Measurements from ENCODE around the gene VWA5B1.

VWA5B1 gene

GRCh38 chr1:20403423-20404145 is 112.9 kb downstream of the VWA5B1 start:
- TF ChIP-seq, protein P1, sequence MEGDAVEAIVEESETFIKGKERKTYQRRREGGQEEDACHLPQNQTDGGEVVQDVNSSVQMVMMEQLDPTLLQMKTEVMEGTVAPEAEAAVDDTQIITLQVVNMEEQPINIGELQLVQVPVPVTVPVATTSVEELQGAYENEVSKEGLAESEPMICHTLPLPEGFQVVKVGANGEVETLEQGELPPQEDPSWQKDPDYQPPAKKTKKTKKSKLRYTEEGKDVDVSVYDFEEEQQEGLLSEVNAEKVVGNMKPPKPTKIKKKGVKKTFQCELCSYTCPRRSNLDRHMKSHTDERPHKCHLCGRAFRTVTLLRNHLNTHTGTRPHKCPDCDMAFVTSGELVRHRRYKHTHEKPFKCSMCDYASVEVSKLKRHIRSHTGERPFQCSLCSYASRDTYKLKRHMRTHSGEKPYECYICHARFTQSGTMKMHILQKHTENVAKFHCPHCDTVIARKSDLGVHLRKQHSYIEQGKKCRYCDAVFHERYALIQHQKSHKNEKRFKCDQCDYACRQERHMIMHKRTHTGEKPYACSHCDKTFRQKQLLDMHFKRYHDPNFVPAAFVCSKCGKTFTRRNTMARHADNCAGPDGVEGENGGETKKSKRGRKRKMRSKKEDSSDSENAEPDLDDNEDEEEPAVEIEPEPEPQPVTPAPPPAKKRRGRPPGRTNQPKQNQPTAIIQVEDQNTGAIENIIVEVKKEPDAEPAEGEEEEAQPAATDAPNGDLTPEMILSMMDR (IDR thresholded peaks at IDR 0.05; ENCODE audit: borderline replicate concordance, insufficient read depth, low read depth, low read length) = no peak
- H3K4me3 ChIP-seq (ENCODE audit: low read depth, low read length) = no peak overlapping the region

DNA sequence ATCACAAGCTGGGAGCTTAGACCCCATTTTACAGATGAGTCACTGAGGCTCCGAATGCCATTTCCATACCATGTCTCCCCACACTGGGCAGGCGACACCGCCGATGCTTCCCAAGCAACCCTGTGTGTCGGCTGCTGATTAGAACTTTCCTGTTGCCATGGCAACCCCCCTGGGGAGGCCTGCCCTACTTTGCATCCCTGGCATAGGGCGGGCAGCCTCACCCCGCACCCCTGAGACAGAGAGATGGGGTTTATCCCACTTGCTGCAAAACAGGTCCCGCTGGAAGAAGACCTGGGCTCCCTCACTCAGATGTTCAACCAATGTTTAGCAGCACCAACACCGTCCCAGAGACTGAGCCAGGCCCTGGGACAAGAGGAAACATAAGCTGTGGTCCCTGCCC is 113.8 kb downstream of the VWA5B1 start:
- TF ChIP-seq, protein P1 (IDR thresholded peaks at IDR 0.05; ENCODE audit: borderline replicate concordance, insufficient read depth, low read depth, low read length) = no peak
- no peak overlapping the region for H3K4me3 ChIP-seq (ENCODE audit: low read depth, low read length)
